Activated CD4-positive, alpha-beta T cell treated with anti-CD3 and anti-CD28 coated beads, Interleukin-2, Interleukin-4, amounts not matched to agents 100 ng/mL and 50 ng/mL, durations not matched to agents 16 hours and 8 hours (primary cell): ENCODE data around the gene ZNF808.
"Not testable (repeated sequence)": the region's sequence is repeated elsewhere in the genome, so short reads cannot be mapped to it uniquely, and the experiment has no call there.

Experiments
- DNase-seq: peaks from one replicate; pipeline ENCODE4 v3.0.0-alpha.2; 2020; ENCODE audit warnings: low spot score

ZNF808 gene

DNA sequence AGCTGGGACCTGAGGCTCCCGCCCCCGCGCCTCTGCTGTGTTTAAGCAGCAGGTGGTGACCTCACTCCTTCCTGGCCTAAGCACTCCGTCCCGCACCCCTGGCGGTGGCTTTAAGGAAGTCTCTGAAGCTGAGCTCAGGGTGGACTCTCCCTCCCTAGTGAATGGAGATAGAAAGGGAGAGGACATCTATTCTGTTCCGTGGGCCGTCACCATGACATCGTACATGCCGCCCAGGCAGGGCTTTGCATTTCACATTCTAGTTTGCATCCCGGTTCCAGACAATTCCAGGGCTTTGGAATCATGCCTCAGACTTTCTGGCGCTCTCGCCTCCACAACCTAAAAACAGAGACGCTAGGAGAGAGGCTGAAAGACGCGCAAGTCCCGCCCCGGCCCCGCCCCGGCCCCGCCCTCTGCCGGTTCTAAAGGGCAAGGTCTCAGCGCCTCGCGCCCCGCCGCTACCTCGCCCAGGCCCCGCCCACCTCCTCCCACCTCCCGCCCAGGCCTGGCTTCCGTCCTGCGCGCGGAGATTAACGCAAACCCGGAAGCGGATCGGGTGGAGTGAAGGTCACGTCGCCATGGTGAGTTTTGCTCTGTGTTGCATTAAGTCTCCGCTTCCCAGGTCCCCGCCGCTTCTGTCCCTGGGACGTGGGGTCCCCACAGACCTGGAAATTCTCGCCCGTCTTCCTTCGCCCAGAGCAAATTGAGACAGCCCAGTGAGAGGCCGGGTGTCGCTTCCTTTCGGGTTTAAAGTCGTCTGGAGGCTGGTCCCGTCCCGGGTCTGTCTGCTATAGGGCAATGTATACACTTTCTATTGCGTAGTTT is at the start of gene ZNF808:
ZNF808 (plus strand) TSS at position 535 of the 822 bp plus-strand sequence. CDS start 15,617 bp downstream, outside the sequence.
- DNase-seq: peak; percentile 92

DNA sequence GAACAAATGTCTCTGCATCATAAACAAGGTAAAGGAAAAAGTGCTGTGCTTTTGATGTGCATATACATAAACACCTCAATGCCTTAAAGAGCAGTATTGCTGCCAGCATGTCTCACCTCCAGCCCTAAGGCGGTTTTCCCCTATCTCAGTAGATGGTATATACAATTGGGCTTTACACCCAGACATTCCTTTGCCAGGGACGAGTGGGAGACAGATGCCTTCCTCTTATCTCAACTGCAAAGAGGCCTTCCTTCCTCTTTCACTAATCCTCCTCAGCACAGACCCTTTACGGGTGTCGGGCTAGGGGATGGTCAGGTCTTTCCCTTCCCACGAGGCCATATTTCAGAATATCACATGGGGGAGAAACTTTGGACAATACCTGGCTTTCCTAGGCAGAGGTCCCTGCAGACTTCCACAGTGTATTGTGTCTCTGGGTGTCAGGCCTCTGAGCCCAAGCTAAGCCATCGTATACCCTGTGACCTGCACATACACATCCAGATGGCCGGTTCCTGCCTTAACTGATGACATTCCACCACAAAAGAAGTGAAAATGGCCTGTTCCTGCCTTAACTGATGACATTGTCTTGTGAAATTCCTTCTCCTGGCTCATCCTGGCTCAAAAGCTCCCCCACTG is 43.2 kb upstream of the ZNF808 start:
- not testable (repeated sequence) for DNase-seq

DNA sequence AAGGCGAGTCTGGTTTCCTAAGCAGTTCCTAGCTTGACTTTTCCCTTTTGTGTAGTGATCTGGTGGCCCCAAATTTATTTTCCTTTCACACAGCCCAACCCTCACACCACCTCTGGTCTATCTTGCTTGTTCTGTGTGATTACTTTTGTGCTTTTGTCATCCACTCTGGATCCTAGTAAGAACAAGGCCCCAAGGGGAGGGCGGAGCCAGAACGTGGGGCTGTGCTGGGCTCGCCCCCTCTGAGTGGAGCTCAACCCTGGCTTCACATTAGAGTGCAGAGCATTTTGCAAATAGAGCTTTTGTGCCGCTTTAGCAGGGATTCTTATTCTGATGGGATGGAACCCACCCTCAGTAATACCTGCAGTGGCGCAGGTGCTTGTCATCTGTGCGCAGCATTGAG is 42.4 kb upstream of the ZNF808 start:
- not testable (repeated sequence) for DNase-seq

DNA sequence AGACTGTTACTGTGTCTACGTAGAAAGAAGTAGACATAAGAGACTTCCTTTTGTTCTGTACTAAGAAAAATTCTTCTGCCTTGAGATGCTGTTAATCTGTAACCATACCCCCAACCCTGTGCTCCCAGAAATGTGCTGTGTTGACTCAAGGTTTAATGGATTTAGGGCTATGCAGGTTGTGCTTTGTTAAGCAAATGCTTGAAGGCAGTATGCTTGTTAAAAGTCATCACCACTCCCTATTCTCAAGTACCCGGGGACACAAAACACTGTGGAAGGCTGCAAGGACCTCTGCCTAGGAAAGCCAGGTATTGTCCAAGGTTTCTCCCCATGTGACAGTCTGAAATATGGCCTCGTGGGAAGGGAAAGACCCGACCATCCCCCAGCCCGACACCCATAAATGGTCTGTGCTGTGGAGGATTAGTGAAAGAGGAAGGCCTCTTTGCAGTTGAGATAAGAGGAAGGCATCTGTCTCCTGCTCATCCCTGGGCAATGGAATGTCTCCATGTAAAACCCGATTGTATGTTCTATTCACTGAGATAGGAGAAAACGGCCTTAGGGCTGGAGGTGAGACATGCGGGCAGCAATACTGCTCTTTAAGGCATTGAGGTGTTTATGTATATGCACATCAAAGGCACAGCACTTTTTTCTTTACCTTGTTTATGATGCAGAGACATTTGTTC is 41.8 kb upstream of the ZNF808 start:
- DNase-seq: not testable (repeated sequence)

DNA sequence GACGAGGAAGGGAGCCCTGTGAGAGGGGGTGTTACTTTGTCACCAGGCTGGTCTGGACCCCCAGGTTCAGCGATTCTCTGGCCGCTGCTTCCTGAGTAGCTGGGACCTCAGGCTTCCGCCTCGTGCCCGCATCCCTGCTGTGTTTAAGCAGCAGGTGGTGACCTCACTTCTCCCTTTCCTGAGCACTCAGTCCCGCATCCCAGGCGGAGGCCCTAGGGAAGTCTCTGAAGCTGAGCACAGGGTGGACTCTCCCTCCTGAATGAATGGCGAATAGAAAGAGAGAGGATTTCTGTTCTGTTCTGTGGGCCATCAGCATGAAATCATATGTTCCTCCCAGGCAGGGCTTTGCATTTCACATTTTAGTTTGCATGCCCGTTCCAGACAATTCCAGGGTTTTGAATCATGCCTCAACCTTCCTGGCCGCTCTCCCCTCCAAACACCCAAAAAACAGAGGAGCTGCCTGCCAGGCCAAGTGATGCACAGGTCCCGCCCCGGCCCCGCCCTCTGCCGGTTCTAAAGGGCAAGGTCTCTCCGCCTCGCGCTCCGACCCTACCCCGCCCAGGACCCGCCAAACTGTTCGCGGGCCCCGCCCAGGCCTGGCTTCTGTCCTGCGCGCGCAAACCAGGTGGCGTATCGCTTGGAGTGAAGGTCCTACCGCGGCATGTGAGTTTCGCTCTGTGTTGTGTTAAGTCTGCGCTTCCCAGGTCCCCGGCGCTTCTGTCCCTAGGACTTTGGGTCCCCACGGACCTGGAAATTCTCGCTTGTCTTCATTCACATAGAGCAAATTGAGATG is 35.1 kb upstream of the ZNF808 start:
- no peak for DNase-seq

DNA sequence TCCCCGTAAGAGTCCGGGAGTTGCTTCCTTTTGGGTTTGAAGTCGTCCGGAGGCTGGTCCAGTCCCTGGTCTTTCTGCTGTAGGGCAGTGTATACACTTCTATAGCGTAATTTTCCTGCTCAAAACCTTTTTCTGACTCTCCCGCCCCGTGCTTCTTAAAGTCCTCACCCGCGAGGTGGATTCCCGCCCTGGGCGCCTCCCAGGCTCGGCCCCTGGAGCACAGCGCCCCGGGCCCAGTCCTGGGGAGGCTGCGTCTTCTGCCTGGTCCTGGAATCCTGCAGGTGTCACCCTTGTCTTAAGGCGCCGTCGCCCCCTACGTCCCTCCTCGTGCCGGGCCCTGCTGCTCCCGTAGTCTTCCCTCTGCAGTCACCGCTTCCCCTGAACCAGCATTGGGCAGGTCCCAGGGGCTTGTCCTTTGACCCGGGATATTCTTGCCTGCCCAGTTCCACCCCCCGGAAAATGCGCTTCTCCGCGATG is 34.4 kb upstream of the ZNF808 start:
- no peak for DNase-seq

DNA sequence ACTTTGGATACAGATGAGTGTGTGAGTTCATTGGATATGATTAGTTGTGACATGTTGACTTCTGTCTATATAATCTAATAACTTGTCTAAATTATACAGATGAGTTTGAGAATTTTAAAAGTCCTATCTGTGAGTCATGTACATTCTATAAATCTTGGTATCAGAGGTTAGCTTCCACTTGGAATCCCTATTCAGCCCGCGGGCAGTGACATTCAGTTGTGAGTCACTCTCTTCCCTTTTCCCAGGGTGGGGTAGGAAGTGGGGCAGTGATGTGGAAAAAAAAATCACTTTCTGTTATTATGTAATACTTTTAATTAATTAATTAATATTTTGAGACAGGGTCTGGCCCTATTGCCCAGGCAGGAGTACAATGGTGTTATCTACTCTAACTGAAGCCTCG is 33.0 kb upstream of the ZNF808 start:
- DNase-seq: no peak

DNA sequence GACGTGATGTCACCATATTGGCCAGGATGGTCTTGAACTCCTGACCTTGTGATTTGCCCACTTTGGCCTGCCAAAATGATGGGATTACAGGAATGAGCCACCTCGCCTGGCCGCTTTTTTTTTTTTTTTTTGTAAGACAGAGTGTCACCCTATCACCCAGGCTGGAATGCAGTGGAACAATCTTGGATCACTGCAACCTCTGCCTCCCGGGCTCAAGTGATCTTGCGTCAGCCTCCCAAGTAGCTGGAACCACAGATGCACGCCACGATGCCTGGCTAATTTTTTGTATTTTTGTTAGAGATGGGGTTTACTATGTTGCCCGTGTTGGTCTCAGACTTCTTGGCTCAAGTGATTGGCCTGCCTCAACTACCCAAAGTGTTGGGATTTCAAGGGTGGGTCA is 28.9 kb upstream of the ZNF808 start:
- DNase-seq: no peak

DNA sequence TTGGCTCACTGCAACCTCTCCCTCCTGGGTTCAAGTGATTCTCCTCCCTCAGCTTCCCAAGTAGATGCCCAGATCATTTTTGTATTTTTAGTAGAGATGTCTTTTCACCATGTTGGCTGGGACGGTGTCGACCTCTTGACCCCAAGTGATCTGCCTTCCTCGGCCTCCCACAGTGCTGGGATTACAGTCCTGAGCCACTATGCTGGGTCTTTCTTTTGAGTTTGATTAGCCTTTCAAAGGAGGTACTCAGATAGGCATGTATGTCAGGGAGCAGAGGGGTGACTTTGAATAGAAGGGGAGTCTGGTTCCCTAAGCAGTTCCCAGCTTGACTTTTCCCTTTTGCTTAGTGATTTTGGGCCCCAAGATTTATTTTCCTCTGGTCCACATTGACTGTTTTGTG is 27.0 kb upstream of the ZNF808 start:
- DNase-seq: not testable (repeated sequence)

DNA sequence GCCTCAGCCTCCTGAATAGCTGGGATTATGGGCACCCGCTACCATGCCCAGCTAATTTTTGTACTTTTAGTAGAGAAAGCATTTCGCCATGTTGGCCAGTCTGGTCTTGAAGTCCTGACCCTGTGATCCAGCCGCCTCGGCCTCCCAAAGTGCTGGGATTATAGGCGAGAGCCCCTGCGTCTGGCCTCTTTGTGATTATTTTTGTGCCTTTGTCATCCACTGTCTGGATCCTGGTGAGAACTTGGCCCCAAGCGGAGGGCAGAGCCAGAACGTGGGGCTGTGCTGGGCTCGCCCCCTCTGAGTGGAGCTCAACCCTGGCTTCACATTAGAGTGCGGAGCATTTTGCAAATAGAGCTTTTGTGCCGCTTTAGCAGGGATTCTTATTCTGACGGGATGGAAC is 26.5 kb upstream of the ZNF808 start:
- DNase-seq: not testable (repeated sequence)

DNA sequence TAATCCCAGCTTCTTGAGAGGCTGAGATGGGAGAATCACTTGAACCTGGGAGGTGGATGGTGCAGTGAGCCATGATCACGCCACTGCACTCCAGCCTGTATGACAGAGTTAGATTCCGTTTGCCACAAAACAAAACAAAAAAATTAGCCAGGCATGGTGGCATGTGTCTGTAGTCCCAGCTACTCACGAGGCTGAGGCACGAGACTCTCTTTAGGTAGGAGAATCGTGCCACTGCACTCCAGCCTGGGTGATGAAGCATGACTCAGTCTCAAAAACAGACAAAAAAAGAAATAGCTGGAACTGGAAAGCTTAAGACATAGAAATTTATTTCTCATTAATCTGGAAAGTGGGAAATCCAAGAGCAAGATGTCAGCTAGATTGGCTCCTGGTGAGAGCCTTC is 20.2 kb upstream of the ZNF808 start:
- no peak for DNase-seq

DNA sequence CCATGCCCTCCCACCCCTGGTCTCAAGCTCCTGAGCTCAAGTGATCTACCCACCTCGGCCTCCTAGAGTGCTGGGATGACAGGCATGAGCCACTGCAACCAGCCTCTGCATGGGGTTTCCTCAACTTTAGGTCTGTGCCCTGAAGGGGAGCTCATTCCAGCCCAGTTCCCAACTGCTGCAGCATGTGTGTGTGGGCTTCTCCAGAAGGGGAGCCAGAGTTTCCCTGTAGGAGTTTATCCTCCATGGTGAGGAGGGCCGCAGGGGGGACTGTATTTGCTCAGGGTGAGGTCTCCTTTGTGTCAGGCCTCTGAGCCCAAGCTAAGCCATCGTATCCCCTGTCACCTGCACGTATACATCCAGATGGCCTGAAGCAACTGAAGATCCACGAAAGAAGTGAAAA is 11.3 kb upstream of the ZNF808 start:
- DNase-seq: no peak

DNA sequence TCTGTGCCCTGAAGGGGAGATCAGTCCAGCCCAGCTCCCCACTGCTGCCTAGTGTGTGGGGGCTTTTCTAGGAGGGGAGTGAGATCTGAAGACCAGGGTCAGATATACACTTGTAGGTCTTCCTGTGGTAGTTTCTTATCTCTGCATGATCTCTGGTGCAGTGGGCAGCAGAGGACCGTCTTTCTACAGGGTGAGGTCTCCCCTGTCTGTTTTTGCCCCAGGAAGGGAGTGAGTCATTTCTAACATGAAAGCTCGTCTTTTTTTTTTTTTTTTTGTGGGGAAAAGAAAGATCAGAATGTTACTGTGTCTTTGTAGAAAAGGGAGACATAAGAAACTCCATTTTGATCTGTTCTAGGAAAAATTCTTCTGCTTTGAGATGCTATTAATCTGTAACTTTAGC is 8.8 kb upstream of the ZNF808 start:
- no peak for DNase-seq

DNA sequence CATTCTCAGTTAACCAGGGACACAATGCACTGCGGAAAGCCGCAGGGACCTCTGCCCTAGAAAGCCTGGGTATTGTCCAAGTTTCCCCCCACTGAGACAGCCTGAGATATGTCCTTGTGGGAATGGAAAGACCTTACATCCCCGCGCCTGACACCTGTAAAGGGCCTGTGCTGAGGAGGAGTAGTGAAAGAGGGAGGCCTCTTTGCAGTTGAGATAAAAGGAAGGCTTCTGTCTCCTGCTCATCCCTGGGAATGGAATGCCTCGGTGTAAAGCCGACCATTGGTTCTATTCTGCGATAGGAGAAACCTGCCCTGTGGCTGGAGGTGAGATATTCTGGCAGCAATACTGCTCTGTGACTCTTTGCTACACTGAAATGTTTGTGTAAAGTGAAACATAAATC is 8.3 kb upstream of the ZNF808 start:
- not testable (repeated sequence) for DNase-seq

DNA sequence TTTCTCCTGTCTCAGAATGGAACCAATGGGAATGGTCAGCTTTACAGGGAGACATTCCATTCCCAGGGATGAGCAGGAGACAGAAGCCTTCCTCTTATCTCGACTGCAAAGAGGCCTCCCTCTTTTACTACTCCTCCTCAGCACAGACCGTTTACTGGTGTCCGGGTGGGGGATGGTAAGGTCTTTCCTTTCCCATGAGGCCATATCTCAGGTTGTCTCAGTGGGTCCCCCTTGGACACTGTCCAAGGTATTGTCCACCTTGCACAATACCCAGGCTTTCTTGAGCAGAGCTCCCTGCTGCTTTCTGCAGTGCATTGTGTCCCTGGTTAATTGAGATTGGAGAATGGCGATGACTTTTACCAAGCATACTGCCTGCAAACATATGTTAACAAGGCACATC is 7.5 kb upstream of the ZNF808 start:
- DNase-seq: no peak

DNA sequence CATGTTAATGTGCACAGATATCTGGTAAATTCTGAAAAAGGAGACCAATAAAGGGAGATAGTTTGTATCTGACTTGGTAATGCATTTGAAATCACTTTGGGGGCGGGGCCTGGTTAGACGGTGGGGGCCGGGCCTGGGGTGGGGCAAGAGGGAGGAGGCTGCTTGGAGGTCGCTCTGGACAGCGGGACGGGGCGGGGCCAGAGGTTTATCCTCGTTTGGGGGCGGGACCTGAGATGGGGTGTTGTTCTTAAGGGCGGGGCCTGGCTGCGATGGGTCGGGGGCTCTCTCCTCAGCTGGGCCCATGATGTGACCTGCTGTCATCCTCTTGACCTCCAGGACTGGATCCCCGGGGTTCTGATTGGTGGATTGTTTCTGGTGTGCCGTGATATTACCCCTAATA is 4.9 kb upstream of the ZNF808 start:
- DNase-seq: no peak

DNA sequence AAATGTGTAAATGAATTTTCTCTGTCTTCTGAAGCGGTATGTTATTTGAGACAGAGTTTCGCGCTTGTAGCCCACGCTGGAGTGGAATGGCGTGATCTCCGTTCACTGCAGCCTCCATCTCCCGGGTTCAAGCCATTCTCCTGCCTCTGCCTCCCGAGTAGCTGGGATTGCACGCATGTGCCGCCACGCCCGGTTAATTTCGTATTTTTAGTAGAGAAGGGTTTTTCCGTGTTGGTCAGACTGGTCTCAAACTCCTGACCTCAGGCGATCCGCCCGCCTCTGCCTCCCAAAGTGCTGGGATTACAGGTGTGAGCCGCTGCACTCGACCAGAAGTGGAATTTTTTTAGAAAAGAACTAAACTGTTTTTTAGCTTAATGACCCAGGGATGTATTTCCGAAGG is 3.4 kb upstream of the ZNF808 start:
- no peak for DNase-seq

DNA sequence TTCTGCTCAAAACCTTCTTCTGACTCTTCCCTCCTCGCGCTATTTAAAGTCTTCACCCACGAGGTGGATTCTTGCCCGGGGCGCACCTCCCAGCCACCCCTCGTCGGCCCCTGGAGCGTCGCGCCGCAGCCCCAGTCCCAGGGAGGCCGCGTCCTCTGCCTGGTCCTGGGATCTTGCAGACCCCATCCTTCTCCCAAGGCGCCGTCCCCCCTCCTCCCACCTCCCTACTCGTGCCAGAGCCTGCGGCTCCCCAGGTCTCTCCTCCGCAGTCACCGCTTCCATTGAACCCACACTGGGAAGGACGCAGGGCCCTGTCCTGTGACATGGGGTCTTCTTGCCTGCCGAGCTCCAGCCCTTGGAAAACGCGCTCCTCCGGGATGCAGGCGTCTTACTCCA is 486 bp downstream of the ZNF808 start:
- DNase-seq: no peak

DNA sequence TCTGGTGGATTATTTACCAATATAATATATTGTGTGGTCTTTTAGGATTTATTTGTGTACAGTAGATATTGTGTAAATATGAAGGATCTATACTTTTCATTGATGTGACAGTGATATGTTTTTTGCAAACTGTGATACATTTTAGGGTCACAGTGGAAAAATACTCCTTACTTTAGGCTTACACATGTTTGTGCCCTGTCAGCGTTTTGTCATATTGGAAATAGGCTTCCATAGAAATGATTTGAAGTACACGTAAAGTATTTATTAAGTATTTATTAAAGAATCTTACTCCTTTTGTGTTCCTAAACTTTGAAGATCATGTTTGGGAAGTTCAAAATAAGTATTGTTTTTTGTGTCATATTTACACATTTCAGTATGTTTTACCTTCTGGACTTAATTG is 5.0 kb downstream of the ZNF808 start:
- no peak for DNase-seq

DNA sequence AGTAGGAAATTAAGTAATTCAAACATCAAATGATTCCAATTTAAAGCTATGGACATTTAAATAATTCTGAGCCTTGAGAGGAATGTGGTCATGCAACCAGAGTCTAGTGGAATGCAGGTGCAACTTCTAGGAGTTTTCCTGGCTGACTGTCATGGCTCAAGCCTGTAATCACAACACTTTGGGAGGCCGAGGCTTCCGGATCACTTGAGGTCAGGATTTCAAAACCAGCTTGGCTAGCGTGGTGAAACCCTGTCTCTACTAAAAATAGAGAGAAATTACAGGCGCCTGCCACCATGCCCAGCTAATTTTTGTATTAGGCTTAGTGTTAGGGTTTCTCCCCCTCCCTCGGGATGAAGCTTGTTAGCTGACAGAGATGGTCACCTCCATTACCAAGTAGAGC is 6.4 kb downstream of the ZNF808 start:
- no peak for DNase-seq

DNA sequence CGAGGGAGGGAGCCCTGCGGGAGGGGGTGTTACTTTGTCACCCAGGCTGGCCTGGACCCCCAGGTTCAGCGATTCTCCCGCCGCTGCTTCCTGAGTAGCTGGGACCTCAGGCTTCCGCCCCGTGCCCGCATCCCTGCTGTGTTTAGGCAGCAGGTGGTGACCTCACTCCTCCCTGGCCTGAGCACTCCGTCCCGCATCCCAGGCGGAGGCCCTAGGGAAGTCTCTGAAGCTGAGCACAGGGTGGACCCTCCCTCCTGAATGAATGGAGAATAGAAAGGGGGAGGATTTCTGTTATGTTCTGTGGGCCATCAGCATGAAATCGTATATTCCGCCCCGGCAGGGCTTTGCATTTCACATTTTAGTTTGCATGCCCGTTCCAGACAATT is 7.9 kb downstream of the ZNF808 start:
- not testable (repeated sequence) for DNase-seq

DNA sequence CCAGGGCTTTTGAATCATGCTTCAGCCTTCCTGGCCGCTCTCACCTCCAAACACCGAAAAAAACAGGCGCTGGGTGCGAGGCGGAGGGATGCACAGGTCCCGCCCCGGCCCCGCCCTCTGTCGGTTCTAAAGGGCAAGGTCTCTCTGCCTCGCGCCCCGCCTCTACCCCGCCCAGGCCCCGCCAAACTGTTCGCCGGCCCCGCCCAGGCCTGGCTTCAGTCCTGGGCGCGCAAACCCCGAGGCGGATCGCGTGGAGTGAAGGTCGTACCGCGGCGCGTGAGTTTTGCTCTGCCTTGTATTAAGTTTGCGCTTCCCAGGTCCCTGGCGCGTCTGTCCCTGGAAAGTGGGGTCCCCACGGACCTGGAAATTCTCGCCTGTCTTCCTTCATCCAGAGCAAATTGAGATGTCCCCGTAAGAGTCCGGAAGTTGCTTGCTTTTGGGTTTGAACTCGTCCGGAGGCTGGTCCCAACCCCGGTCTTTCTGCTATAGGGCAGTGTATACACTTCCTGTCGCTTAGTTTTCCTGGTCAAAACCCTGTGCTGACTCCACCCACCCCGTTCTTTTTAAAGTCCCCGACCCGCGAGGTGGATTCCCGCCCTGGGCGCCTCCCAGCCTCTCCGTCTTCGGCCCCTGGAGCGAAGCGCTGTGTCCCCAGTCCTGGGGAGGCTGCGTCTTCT is 8.4 kb downstream of the ZNF808 start:
- peak; percentile 79 for DNase-seq
